ENCODE measurements around the gene TUBD1. TPM values are rescaled to one million over a fixed set of nuclear protein-coding genes. Genes with fewer than 3 reads are reported as not detected.

Gene TUBD1
- polyA plus RNA-seq, 3 donors, result 2.9 to 7.3 (median 3.9) TPM

DNA sequence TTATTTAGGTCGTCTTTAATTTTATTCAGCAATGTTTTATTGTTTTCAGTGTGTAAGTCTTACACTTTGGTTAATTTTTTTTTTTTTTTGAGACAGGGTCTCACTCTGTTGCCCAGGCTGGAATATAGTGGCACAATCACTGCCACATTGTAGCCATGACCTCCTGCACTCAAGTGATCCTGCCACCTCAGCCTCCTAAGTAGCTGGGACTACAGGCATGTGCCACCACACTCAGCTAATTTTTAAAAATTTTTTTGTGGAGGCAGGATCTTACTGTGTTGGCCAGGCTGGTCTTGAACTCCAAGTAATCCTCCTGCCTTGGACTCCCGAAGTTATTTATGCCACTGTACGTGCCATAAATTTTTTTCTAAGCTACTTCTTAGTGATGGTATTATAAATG is 14.7 kb upstream of the TUBD1 start:
- H3K79me2 ChIP-seq (ENCODE audit: insufficient read depth, low read length), result peaks cover 69% of the 10 kb centered on the region
- TF ChIP-seq, protein P1, sequence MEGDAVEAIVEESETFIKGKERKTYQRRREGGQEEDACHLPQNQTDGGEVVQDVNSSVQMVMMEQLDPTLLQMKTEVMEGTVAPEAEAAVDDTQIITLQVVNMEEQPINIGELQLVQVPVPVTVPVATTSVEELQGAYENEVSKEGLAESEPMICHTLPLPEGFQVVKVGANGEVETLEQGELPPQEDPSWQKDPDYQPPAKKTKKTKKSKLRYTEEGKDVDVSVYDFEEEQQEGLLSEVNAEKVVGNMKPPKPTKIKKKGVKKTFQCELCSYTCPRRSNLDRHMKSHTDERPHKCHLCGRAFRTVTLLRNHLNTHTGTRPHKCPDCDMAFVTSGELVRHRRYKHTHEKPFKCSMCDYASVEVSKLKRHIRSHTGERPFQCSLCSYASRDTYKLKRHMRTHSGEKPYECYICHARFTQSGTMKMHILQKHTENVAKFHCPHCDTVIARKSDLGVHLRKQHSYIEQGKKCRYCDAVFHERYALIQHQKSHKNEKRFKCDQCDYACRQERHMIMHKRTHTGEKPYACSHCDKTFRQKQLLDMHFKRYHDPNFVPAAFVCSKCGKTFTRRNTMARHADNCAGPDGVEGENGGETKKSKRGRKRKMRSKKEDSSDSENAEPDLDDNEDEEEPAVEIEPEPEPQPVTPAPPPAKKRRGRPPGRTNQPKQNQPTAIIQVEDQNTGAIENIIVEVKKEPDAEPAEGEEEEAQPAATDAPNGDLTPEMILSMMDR (IDR thresholded peaks at IDR 0.05), result no peak
- peaks cover 4% of the 10 kb centered on the region for H3K4me1 Mint-ChIP-seq
- H3K9ac ChIP-seq (ENCODE audit: insufficient read depth, low read length, poor library complexity, severe bottlenecking), result no peak overlapping the region
- H3K36me3 ChIP-seq (replicated peaks in 1 of 2; ENCODE audit: control insufficient read depth in 1 of 2, insufficient read depth in 2 of 2, low read length in 2 of 2), result peaks cover 17 to 35% of the 10 kb centered on the region in 2 donors
- H3K4me2 ChIP-seq (replicated peaks; ENCODE audit: extremely low read depth, low read length, poor library complexity, severe bottlenecking), result no peak overlapping the region
- no peak overlapping the region for H3K27ac Mint-ChIP-seq
- no peak overlapping the region for H3K27ac ChIP-seq (ENCODE audit: low read depth in 1 of 2, low read length in 2 of 2)
- intact Hi-C loops (cut with micrococcal nuclease), result no loop called here
- no peaks in the 10 kb centered on the region for H3K4me1 ChIP-seq (ENCODE audit: control insufficient read depth in 1 of 2, insufficient read depth in 2 of 2, low read length in 2 of 2)
- peaks cover 48% of the 10 kb centered on the region for H4K20me1 ChIP-seq (ENCODE audit: insufficient read depth, low read length)
- no peaks in the 10 kb centered on the region for H3K9me3 ChIP-seq (replicated peaks in 1 of 2; ENCODE audit: control insufficient read depth in 1 of 2, insufficient read depth in 1 of 2, low read length in 2 of 2)
- H3K4me3 Mint-ChIP-seq, result no peak overlapping the region
- no peak for DNase-seq
- no peak overlapping the region for H2AFZ ChIP-seq (ENCODE audit: insufficient read depth, low read depth, low read length, poor library complexity, severe bottlenecking)
- H3K36me3 Mint-ChIP-seq, result peaks cover 17 to 42% of the 10 kb centered on the region in 2 donors
- H3K27me3 ChIP-seq (ENCODE audit: control insufficient read depth in 2 of 2, insufficient read depth in 2 of 2, low read length in 2 of 2), result no peaks in the 10 kb centered on the region
- peaks cover 0 to 3% (median 0%) of the 10 kb centered on the region in 7 donors for H3K9me3 Mint-ChIP-seq
- no peak overlapping the region for H3K4me3 ChIP-seq (replicated peaks in 1 of 3; ENCODE audit: low read depth in 2 of 3, low read length in 3 of 3)
- whole genome bisulfite sequencing (ENCODE audit: insufficient coverage), result no CpG with 5 or more reads among the region's 3 CpGs
- no peaks in the 10 kb centered on the region for H3K27me3 Mint-ChIP-seq (ENCODE audit: low read depth in 3 of 3)

DNA sequence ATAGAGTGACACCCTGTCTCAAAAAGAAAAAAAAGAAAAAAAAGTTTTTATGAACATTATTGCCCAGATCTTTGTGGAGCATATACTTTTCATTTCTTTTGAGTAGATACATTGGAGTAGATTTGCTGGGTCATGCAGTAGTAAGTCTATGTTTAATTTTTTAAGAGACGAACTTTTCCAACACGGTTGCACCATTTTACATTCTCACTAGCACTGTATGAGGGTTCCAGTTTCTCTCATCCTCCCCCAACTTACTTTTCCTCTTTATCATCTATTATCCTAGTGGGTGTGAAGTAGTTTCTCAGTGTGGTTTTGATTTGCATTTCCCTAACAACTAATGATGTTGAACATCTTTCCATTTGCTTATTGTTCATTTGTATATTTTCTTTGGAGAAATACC is 10.7 kb upstream of the TUBD1 start:
- Histone ChIP-seq H3K27ac (ENCODE audit: low read depth in 1 of 2, low read length in 2 of 2) (no peak overlapping the region), H3K4me2 (replicated peaks; ENCODE audit: extremely low read depth, low read length, poor library complexity, severe bottlenecking) (no peak overlapping the region), H3K27me3 (ENCODE audit: control insufficient read depth in 2 of 2, insufficient read depth in 2 of 2, low read length in 2 of 2) (no peaks in the 10 kb centered on the region), H3K9me3 (replicated peaks in 1 of 2; ENCODE audit: control insufficient read depth in 1 of 2, insufficient read depth in 1 of 2, low read length in 2 of 2) (no peaks in the 10 kb centered on the region), H2AFZ (ENCODE audit: insufficient read depth, low read depth, low read length, poor library complexity, severe bottlenecking) (no peak overlapping the region), H3K36me3 (replicated peaks in 1 of 2; ENCODE audit: control insufficient read depth in 1 of 2, insufficient read depth in 2 of 2, low read length in 2 of 2) (peaks cover 5 to 11% of the 10 kb centered on the region in 2 donors), H4K20me1 (ENCODE audit: insufficient read depth, low read length) (peaks cover 84% of the 10 kb centered on the region), H3K79me2 (ENCODE audit: insufficient read depth, low read length) (peaks cover 94% of the 10 kb centered on the region), H3K4me3 (replicated peaks in 1 of 3; ENCODE audit: low read depth in 2 of 3, low read length in 3 of 3) (no peak overlapping the region), H3K9ac (ENCODE audit: insufficient read depth, low read length, poor library complexity, severe bottlenecking) (no peak overlapping the region), H3K4me1 (ENCODE audit: control insufficient read depth in 1 of 2, insufficient read depth in 2 of 2, low read length in 2 of 2) (no peaks in the 10 kb centered on the region)
- TF ChIP-seq, protein P1 (IDR thresholded peaks at IDR 0.05), result no peak
- Mint-ChIP-seq H3K4me3 (no peak overlapping the region), H3K9me3 (no peaks in the 10 kb centered on the region), H3K4me1 (peaks cover 10% of the 10 kb centered on the region), H3K27me3 (ENCODE audit: low read depth in 3 of 3) (no peaks in the 10 kb centered on the region), H3K27ac (peak overlapping the region in 1 of 7 donors; percentile 0), H3K36me3 (peaks cover 7 to 37% of the 10 kb centered on the region in 2 donors)
- intact Hi-C loops (cut with micrococcal nuclease), result no loop called here
- no CpG with 5 or more reads among the region's 2 CpGs for WGBS (ENCODE audit: insufficient coverage)
- no peak for DNase-seq
